Mucosa of gallbladder (tissue), 1 donor: Measurements from ENCODE around the gene DSCAM. TPM values are rescaled to one million over a fixed set of nuclear protein-coding genes. Genes with fewer than 3 reads are reported as not detected.

Experiments used
- DNase-seq: peaks from one replicate; pipeline ENCODE4 v3.0.0-alpha.2; 2020; ENCODE audit warnings: low spot score
- total RNA-seq: library from RNA; stranded (reverse); gene quantifications from one replicate; pipeline ENCODE4 v1.2.1, GENCODE V29; 2021
- donor health status: DM: no; HTN: no; CAD: no.

The DSCAM gene
- total RNA-seq, 1 donor from 2014 or later: 0.09 TPM

DNA sequence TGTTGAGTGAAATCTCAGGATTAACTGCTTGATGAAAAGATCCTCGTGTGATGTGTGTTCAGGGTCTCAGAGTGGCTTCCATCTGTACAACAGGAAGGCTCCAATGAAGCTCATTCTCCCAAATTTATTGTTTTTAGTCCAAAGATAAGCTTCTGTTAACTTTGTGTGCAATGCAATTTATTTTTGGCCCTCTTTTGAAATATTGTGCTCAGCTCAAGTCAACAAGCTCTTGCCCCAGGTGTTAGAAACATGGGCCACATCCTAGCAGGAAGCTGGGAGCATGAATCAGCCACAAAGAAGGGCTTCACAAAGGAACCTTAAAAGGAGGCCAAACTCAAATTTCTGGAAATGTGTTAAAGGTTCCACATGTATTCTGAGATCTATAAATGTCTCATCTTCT is 844.0 kb downstream of the DSCAM start:
- DNase-seq: no peak

DNA sequence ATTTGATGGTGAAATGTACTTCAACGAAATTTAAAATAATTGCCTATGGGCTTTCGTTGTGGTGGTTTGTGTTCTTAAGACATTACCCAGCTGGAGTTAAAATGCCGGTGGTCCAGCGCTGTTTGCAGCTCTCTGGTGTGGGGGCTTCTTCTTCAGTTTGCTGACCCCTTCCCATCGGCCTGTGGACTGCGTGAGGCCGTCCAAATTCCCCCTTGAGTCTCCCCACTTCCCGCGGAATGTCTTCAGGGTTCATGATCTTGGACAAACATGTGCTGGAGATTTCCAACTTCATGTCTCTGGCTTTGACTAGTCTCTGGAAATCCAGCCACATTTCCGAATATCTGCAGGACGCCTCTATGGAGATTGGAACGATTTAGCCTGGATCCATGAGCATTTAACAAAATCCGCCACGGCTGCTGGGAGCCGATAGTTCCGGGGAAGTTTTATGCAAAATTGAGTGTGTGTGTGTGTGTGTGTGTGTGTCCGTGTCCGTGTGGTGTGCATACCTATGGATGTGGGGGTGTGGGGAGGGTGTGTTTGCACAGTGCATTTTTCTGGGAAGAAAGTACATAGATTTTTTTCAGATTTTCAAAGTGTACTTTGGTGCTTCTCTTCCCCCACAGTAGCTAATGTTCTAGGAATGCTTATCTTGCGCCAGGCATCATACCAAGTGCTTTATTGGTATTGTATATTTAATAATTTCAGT is 862.5 kb downstream of the DSCAM start:
- DNase-seq: no peak

DNA sequence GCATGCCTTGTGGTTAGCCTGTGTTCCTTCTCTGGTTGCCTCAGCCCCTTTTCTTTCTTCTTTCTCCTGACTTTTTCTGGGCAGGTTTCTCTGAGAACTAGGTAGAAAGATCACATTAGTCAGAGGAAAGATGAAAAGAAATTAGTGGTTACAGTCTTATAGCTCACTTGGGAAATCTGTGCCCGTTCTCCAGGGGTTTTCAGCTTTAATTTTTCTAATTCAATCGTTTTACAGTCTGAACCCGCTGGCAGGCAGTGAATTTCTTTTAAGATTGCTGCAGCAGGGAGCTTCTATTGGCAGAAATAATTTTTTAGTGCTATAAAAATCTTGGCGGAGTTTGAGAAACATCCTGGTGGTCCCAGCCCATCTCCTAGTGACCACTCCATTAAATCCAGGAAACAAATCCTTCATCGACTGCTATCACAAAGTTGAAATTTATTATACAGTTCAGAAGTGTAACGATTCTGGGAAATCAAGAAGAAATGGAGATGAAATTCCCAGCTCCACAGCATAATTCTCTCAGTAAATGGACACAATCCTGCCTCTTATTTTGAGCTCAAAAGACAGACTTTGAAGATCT is 866.6 kb downstream of the DSCAM start:
- DNase-seq: no peak

DNA sequence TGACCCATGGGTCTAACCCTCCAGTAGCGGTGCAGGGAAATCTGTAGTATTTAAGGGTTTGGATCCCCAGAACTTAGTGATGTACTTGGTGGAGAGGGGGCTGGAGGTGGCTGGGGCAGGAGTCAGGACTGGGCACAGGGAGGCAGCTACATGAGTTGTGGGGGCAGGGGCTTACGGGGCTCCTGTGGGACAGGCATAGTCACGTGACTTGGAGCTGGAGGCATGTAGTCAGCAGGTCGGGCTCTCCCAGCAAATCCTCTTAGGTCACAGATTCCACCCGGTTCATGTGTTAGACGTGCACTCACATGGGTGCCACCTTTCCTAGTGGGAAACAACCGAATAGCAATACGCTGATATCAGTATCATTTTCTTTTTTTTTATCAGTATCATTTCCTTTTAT is 867.6 kb downstream of the DSCAM start:
- no peak for DNase-seq

DNA sequence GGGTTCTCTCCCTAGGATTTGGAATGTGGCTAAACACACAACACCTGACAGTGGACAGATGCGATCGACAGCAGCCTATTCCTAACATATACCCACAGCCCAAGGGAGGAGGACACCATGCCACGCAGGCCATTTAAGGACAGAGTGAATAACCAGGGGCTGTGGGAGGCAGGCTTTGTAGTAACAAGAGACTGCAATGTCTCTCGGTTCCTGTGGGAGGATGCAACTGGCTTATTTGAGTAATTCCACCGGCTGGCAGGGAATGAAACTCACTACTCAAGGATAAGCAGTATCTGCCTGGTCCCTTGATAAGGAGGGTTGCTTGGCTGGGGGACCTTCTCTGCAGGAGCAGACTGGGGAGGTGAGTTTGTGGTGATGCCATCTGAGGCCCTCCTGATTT is 870.2 kb downstream of the DSCAM start:
- DNase-seq: no peak

DNA sequence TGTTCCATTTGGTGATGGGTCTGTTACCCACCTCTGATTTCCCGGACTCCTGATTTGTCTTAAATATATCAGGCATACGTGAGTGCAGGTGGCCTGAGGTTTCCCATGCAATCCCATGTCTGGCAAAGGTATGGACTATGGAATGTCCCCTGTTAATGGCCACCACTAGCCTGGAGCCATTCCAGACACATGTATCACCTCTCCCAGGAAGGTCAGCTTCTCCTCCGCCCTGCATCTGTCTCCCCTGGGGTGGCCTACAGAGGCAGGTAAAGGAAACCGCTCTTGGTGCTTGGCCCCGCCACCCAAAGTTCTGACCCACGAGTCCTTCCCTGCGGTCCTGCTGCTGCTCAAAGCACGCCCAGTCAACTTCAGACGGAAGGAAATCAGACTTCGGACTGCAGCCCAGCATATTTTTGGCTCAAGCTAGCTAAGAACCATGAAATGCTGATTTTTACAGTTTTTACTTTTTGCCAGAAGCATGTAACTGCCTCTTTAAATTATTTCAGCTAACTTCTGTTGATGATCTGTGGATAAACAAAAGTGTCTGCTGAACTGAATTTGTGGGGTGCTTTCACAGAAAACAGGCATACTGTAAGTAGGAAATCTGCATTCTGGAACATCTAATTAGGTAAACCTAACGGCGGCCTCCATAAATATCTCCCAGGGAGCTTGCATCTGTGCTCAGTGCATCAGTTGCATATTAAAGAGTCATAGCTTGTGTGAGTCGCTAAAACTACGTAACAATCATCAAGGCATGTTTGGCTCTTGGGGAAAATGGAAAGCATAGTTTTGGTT is 873.8 kb downstream of the DSCAM start:
- no peak for DNase-seq

DNA sequence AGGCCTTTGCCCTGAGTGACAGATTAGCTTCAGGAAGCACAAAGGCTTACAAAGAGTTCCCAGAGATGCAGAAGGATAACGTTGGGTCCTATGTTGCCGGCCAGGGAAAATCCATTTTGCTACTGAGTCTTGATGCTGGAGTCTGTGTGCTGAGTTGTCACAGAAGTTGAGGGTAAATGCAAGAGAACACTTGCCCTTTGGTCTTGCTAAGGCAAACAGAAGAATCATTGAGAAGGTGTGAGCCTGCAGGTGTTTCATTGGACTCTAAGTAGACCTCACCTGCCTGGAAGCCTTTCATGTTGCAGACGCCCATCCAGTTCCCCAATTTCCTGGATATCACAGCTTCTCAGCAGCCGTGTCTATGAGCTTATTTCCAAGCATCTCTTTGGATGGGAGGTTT is 874.5 kb downstream of the DSCAM start:
- DNase-seq: no peak

DNA sequence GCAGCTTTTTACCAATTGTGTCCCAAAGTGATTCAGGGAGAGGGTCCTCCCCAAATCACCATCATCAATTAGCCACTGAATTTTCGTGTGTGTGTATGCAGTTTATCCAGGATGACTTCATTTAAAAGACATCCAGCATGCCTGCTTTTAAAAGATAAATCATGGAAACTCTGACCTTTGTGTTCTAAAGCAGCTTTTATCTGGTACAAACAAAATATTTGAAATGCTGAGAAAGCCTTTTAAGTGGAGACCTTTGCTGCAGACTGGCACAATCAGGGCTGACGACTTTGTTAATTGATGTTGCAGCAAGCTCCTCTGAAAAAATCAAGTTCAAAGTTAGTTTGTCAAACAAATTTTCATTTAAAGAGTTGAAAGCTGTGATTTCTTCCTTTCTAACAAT is 875.0 kb downstream of the DSCAM start:
- no peak for DNase-seq

DNA sequence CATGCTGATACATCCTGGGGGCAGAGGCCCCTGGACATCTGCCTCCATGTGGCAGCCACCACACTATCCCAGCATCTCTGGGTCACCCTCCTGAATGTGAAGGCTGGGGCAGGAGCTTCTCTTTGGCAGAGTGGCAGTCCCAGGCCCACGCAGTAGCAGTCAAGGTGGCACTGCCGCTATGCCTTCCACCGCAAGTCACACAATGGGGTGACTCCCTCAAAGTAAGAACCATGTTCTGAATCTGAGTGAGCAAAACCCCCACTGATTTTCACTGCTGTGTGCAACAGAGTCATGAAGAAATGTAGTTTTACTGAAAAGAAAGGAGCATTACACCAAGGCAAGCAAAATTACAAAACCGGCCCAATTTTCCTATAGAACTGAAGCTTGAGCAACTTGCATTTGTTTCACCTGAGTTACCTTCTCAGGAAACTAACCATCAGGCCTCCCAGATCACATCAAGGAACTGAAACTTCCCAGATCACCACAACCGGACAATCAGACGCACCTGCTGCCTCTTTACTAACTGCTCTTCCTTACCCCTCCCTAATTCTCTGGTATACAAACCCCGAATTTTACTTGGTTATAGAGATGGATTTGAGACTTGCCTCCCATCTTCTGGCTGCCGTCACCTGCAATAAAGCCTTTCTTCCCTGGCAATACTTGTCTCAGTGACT is 877.1 kb downstream of the DSCAM start:
- DNase-seq: no peak

DNA sequence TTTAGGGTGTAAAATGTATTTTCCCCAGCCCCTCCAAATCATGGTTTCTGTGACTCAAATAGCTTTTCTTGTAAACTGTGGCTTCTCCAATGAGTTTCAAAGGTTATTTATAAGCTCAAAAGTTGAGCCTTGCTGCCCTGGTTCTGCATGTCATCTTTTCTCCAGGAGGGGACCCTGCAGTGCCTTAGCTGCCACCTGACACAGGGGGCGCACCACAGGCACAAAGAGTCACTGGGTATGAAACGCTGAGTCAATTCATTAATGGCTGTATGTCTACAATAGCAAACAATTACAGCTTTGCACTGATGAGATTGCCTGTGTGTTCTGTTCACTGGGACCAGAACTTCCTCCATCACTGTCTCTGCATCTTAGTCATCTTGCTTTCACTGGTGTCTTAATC is 878.9 kb downstream of the DSCAM start:
- DNase-seq: no peak

DNA sequence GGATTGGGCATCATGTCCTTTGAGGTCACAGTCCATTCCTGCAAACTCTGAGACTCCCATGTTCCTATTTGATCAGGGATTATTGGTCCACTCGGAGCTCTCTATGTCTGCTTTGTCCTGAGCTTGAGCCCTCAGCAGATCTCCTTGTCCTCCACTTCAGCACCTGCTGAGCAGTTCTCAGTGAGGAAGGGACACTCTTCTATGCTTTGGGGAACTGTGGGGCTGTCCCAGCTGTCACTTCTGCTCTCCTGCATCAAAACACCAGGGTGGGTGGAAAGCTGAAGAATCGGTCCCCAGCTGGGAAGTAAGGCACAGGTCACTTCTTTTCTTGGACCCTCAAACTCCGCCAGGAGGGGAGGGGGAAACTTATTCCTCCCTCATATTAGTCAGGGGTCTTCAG is 880.2 kb downstream of the DSCAM start:
- no peak for DNase-seq

DNA sequence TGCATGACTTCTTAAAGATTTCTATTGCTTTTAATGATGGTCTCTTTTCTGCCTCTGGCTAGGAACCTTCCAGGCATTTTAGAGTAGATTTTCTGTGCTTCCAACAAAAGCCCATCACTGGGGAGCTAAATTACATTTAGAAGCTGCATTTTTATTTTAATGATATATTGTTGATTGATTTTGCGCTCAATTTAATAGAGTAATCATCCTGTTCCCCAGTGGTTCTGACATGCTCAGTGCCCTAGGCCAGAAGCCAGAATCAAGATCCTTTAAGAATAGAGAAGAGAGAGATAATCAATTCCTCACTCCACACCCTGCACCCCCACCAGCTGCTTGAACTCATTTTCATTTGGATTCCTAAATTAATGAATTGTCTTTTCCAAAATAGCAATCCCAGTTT is 881.9 kb downstream of the DSCAM start:
- DNase-seq: no peak

DNA sequence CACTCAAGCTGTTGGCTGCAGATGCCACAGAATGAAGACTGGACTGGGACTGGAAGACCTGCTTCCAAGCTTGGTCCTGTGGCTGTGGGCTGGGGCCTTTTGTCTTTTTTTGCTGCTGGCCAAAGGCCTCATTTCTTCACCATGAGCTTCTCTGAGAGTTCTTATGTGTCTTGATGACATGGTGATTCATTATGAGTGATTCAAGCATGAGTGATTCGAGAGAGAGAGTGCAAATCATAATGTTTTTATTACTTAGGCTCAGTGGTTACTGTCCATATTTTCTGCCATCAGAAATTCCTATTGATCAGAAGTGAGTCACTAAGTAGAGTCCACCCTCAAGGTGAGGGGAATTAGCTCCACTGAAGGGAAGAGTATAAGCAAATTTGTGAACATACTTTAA is 885.7 kb downstream of the DSCAM start:
- DNase-seq: no peak
